GM18873 (cell line): ENCODE results near the gene NOD1.

Experiments
- ATAC-seq: cut with Tn5 transposase; IDR thresholded peaks from one replicate; pipeline ENCODE4 v1.9.1; 2021; ENCODE audit warnings: mild to moderate bottlenecking, moderate library complexity, moderate number of reproducible peaks; ENCODE audit not compliant: unreplicated experiment, low FRiP score

NOD1 gene

DNA sequence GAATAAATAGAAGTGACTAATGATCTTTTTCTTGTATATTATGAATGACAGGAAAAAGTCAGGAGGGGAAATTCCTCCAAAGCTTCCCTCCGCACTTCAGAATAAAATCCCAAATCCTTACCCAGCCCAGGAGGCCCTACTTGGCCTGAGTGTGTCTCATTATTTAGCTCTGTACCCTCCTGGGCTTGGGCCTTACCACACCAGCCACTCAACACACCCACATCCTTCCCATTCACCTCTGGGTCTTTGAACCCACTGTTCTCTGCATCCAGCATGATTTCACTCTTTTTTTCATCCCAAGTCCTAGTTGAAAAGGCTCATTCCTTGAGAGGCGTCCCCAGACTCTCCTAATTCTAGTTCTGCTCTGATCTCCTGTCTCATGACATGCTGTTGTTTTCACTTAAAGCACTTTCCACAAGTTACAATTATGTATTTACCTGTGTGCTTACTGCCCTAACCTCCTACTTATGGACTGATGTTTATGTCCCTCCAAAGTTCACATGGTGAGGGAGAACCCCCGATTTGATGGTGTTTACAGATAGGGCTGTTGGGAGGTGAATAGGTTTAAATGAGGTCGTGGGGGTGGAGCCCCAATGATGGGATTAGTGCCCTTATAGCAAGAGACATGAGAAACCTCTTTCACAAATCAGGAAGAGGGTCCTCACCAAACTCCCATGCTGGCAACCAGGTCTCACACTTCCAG is 6.4 kb downstream of the NOD1 start:
- no peak for ATAC-seq

- no peak for ATAC-seq
Observed at GRCh38 chr7:30471205-30471604, 7.4 kb downstream of the NOD1 start.

DNA sequence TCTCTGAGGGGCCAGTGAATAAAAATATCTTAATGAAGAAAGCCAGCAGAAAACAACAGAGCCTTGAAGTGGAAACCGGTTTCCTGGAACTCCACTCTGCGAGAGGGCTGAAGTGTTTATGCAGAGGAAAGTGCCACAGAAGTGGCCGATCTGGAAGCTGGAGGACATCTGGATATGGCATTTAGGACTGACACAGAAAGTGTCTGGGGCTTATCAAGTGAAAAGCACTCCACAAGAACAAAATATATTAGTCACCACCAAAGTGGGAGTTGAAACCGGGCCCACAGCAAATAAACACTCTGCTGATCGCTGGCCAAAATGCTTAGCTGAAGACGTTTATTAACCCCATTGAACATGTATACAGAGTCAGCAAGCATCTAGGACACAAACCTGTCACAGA is 7.8 kb downstream of the NOD1 start:
- ATAC-seq = no peak

- no peak for ATAC-seq
Observed at GRCh38 chr7:30470163-30470770, 8.3 kb downstream of the NOD1 start.

- ATAC-seq = no peak
Observed at GRCh38 chr7:30469303-30469702, 9.3 kb downstream of the NOD1 start.

DNA sequence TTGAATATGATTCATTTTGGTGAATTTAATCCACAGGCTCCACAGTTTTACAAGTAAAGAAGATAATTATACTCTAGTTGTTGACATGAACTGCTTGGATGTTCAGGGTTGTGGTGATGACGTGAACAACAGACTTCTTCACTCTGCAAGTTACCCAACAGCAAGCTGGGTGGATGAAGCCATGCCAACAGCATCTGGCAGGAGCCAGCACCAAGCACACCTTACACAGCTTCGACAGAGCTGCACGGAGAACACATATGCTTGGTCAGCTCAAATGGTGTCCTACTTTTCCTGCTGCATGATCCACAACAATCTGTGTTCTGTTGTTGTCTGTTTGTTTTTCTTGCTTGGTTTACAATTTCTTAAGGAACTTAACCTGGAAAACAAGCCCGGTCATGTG is 9.8 kb downstream of the NOD1 start:
- no peak for ATAC-seq

DNA sequence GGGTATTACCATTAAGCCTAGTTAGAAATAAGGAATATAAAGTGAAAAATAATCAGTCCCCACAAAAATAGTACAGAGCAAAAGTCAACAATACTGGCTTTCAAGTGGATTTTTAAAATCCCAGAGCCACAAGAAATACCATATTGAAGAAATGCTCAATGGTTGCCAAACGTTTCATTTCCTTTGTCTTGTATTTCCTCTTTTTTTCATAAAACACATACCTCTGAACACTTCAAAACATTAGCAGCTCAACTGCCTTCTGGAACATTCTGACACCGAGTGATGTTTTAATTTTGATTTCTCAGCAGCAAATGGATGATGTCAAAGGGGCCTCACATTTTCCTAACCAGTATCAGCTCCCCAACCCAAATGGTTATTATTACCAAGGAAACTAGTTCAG is 10.5 kb downstream of the NOD1 start:
- no peak for ATAC-seq

- no peak for ATAC-seq
Observed at GRCh38 chr7:30467271-30467670, 11.3 kb downstream of the NOD1 start.

DNA sequence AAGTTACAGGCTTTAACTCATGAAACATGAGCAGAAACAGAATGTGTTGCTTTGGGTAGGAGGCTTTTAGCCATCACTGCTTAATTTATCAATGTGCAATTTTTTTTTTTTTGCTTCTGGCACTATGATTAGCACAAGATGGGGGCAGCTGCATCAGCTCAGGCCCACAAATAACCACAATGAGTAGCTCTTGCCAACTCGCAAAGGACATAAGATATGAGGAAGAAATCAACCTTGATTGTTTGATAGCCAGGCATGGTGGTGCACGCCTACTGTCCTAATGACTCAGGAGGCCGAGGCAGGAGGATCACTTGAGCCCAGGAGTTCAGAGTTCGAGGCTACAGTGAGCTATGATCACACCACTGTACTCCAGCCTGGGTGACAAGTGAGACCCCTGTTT is 12.3 kb downstream of the NOD1 start:
- ATAC-seq = no peak

DNA sequence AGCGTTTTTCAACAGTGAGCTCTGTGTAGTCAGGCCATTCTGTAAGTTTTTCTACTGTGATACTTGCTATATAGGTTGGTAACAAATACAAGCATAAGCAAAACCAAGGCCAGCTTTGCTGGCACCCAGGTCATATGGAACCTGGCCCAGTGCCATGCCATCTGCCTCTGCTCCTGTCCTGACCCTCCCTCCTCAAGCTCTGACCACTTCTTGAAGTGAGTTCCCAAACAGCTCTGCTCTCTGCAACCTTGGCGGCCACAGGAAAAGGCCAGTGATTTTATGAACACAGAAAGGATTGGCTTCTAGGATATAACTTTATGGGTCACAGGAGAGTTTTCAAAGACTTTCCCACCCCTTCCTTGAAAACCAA is 12.8 kb downstream of the NOD1 start:
- no peak for ATAC-seq

DNA sequence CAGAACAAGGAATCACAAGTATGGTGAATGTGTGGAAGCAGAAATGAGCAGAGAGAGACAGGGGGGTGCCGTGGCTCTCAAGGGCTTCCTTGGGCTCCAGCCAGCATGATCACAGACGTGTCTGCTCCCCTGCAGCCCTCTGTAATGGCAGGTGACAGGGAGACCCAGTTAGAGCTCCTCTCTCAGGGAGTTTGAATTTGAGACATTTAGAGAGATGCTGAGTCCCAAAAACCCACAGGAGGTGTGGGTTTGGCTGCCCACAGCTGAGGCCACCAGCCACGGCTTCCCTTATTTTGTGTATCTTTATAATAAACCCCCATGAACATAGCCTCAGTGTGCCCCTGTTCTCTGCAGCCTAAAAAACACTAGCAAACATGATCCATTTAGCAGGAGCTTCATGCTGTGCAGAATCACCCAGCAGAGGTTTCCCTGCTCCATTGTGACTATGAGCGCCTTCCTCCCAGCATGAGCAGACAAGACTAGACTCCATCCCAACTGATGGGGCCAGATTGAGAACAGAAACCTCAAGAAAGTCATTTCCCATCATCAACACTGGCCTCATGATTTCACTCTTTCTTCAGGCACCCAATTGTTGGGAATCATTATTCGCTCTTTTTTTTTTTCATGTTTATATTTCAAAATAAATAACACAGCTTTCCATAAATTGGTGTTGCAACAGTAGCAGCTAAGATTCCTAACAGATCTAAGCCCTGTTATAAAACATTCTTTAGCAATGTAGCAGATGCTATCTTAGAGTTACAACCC is 13.4 kb downstream of the NOD1 start:
- ATAC-seq = no peak

- no peak for ATAC-seq
Observed at GRCh38 chr7:30464231-30464671, 14.3 kb downstream of the NOD1 start.

GRCh38 chr7:30463405-30464145 is 15.0 kb downstream of the NOD1 start:
- ATAC-seq = no peak

DNA sequence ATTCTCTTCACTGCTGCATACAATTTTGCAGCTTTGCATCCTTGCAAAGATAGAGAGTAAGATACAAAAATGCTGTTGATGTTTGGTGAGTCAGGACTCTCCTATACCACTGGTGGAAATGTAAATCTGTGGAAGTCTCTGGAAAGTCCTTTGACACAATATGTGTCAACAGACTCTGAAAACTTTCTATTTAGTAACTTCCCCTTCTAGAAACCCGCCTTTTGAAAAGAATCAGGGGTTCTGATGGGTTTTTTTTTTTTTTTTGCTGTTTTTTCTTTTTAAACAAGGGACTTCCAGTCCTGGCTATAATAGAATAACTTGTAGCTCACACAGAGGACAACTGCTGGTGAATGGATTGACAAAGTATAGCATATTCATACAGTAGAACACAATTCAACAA is 16.4 kb downstream of the NOD1 start:
- ATAC-seq = no peak

DNA sequence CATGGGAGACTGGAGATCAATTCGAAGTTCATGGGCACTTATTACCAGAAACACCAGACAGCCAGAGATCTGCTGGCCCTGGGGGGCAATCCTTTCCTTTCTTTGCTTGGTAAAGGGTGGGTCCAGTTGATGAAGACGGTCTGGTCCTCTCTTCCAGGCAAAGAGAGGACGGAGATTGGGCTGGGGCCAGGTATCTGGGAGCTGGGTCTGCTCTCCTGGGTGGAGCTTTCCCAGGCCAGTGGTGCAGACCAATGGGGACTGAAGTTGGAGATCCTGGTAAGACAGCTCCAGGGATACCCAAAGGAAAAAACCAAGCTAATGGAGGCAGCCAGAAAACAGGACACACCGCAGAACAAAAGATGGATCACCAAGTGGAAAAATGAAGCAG is 18.3 kb downstream of the NOD1 start:
- no peak for ATAC-seq

GRCh38 chr7:30459591-30460245 is 18.9 kb downstream of the NOD1 start:
- ATAC-seq = no peak

GRCh38 chr7:30458311-30458710 is 20.3 kb downstream of the NOD1 start:
- ATAC-seq = no peak

DNA sequence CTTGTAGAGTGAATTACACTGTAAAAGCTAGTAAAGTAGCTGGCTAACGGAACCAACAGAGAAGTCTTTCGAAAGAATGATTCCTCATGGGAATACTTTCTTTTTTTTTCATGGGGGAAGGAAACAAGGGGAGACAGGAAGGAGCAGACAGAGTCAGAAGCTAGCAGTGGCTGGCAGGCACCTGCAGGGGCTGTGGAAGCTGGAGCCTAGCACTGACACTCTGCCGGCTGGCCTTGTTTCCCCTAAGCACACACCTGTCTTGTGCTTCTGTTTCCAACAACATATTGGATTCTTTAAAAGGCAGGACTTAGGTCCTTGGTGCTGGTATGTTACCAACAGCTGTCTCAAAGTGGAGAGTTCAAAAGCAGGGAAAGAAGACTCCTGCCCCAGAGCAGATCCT is 24.7 kb downstream of the NOD1 start:
- no peak for ATAC-seq

- no peak for ATAC-seq
Observed at GRCh38 chr7:30453016-30453415, 25.6 kb downstream of the NOD1 start.

DNA sequence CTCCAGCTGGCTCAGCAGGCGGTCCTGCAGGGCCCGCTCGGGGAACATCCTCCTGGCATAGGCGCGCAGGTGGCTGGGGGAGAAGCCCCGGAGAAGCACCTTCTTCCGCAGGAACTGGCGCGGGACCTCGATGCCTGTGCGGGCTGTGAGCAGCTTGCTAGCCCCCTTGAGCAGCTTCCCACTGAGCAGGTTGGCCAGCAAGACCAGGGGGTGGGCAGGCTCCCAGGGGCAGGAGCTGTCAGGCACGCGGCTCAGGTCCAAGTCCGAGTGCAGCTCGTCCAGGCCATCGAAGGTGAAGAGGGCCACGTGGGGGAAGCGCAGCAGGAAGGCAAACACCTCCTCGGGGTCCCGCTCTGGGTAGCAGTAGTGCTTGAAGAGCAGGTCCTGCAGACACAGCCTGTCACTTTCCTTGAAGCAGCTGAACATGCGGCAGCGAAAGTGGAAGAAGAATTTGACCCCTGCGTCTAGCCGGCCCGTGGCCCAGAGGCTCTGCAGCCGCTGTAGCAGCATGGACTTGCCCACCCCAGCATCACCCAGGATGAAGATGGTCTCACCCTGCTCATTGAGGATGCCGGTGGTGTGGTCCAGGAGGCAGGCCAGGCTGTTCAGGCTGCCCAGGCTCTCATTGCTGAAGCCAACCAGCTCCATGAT is 26.2 kb downstream of the NOD1 start:
- no peak for ATAC-seq
